Osteocyte (in vitro differentiated cells): Measurements from ENCODE around the gene XIAP. TPM values are rescaled to one million over a fixed set of nuclear protein-coding genes. Genes with fewer than 3 reads are reported as not detected.

Experiments used
- DNase-seq: peaks from one replicate; pipeline ENCODE4 v3.0.0; 2021; ENCODE audit warnings: mixed read lengths; ENCODE audit not compliant: unreplicated experiment; ENCODE audit errors: extremely low spot score
- H3K27ac Mint-ChIP-seq: one replicate; pipeline ENCODE4 v1.8.0; 2021; ENCODE audit warnings: mild to moderate bottlenecking, mixed read lengths; ENCODE audit not compliant: unreplicated experiment
- H3K27me3 Mint-ChIP-seq: one replicate; pipeline ENCODE4 v1.8.0; 2021; ENCODE audit warnings: mixed read lengths; ENCODE audit not compliant: unreplicated experiment
- H3K36me3 Mint-ChIP-seq: one replicate; pipeline ENCODE4 v1.8.0; 2021; ENCODE audit warnings: mixed read lengths; ENCODE audit not compliant: unreplicated experiment
- H3K4me1 Mint-ChIP-seq: one replicate; pipeline ENCODE4 v1.8.0; 2021; ENCODE audit warnings: mixed read lengths; ENCODE audit not compliant: unreplicated experiment
- H3K4me3 Mint-ChIP-seq: one replicate; pipeline ENCODE4 v1.8.0; 2021; ENCODE audit warnings: mild to moderate bottlenecking, moderate library complexity, mixed read lengths; ENCODE audit not compliant: unreplicated experiment
- H3K9me3 Mint-ChIP-seq: one replicate; pipeline ENCODE4 v1.8.0; 2021; ENCODE audit warnings: mixed read lengths; ENCODE audit not compliant: unreplicated experiment
- total RNA-seq: library from RNA; stranded (reverse); gene quantifications from 2 replicates; pipeline ENCODE4 v1.2.1, GENCODE V29; 2021
- TF ChIP-seq, protein P1 (sequence below): fragments of 200-600 bp; sonication (generic); IDR thresholded peaks from 2 replicates; pipeline ENCODE4 v1.5.0; 2021; ENCODE audit warnings: antibody characterized with exemption, mild to moderate bottlenecking, moderate library complexity

The XIAP gene
- total RNA-seq, 1 donor from 2014 or later = 52.7 TPM

DNA sequence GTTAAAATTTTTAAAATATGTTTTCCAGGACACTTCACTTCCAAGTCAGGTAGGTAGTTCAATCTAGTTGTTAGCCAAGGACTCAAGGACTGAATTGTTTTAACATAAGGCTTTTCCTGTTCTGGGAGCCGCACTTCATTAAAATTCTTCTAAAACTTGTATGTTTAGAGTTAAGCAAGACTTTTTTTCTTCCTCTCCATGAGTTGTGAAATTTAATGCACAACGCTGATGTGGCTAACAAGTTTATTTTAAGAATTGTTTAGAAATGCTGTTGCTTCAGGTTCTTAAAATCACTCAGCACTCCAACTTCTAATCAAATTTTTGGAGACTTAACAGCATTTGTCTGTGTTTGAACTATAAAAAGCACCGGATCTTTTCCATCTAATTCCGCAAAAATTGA, 49.7 kb downstream of the XIAP start:
- peaks cover 8% of the 10 kb centered on the region for H3K36me3 Mint-ChIP-seq
- no peak for DNase-seq
- TF ChIP-seq, protein P1, sequence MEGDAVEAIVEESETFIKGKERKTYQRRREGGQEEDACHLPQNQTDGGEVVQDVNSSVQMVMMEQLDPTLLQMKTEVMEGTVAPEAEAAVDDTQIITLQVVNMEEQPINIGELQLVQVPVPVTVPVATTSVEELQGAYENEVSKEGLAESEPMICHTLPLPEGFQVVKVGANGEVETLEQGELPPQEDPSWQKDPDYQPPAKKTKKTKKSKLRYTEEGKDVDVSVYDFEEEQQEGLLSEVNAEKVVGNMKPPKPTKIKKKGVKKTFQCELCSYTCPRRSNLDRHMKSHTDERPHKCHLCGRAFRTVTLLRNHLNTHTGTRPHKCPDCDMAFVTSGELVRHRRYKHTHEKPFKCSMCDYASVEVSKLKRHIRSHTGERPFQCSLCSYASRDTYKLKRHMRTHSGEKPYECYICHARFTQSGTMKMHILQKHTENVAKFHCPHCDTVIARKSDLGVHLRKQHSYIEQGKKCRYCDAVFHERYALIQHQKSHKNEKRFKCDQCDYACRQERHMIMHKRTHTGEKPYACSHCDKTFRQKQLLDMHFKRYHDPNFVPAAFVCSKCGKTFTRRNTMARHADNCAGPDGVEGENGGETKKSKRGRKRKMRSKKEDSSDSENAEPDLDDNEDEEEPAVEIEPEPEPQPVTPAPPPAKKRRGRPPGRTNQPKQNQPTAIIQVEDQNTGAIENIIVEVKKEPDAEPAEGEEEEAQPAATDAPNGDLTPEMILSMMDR = no peak
- no peaks in the 10 kb centered on the region for H3K4me1 Mint-ChIP-seq
- no peak overlapping the region for H3K27ac Mint-ChIP-seq
- no peaks in the 10 kb centered on the region for H3K27me3 Mint-ChIP-seq
- no peaks in the 10 kb centered on the region for H3K9me3 Mint-ChIP-seq
- H3K4me3 Mint-ChIP-seq = no peak overlapping the region

- H3K27ac Mint-ChIP-seq = no peak overlapping the region
- no peak overlapping the region for H3K4me3 Mint-ChIP-seq
- DNase-seq = no peak
- peaks cover 2% of the 10 kb centered on the region for H3K4me1 Mint-ChIP-seq
- no peaks in the 10 kb centered on the region for H3K36me3 Mint-ChIP-seq
- no peaks in the 10 kb centered on the region for H3K27me3 Mint-ChIP-seq
- TF ChIP-seq, protein P1 = no peak
- H3K9me3 Mint-ChIP-seq = no peaks in the 10 kb centered on the region
Observed at GRCh38 chrX:123917069-123917468, 57.2 kb downstream of the XIAP start.

DNA sequence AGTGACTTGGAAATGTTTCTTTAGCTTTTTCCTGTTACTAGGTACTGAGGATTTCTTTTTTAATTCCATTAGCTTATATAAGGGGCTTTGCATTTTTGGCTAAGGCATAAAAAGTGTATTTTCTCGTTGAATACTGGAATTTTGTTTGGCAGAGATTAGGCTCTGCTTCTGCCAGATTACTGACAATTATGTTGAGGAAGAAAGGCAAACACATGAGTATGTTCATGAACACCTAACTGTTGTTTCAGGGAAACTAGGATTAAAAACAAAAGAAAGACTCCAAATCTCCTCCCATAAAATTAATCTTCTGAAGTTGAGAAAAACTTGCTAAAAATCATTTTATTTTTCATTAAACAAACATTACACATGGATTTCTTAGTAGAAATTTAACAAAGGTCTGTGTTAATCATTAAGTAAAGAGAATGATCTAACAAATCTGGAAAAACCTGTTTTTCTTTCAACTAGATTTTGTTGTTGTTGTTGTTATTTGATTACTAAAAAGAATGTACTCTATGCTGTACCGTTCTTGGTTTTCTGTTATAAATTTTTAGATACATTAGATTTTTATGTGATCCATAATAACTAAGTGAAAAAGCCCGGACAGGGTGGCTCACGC, 58.4 kb downstream of the XIAP start:
- TF ChIP-seq, protein P1 = no peak
- no peak overlapping the region for H3K4me3 Mint-ChIP-seq
- H3K27me3 Mint-ChIP-seq = no peaks in the 10 kb centered on the region
- no peak for DNase-seq
- no peaks in the 10 kb centered on the region for H3K36me3 Mint-ChIP-seq
- H3K27ac Mint-ChIP-seq = no peak overlapping the region
- H3K4me1 Mint-ChIP-seq = peaks cover 2% of the 10 kb centered on the region
- H3K9me3 Mint-ChIP-seq = no peaks in the 10 kb centered on the region

GRCh38 chrX:123920105-123920785, 60.4 kb downstream of the XIAP start:
- Mint-ChIP-seq H3K4me1 (peaks cover 4% of the 10 kb centered on the region), H3K4me3 (no peak overlapping the region), H3K9me3 (peaks cover 6% of the 10 kb centered on the region), H3K27ac (no peak overlapping the region), H3K36me3 (no peaks in the 10 kb centered on the region), H3K27me3 (no peaks in the 10 kb centered on the region)
- TF ChIP-seq, protein P1 = no peak
- DNase-seq = no peak

GRCh38 chrX:123923211-123923610, 63.4 kb downstream of the XIAP start:
- H3K9me3 Mint-ChIP-seq = peaks cover 6% of the 10 kb centered on the region
- no peak for DNase-seq
- H3K27me3 Mint-ChIP-seq = no peaks in the 10 kb centered on the region
- TF ChIP-seq, protein P1 = no peak
- H3K27ac Mint-ChIP-seq = no peak overlapping the region
- H3K4me3 Mint-ChIP-seq = no peak overlapping the region
- no peaks in the 10 kb centered on the region for H3K36me3 Mint-ChIP-seq
- H3K4me1 Mint-ChIP-seq = peaks cover 6% of the 10 kb centered on the region
